HL-60 (cell line): ENCODE measurements around the gene ASCC2.

Experiments used
- DNase-seq, 2 experiments: peaks; one replicate each; pipeline ENCODE4 v3.0.0-alpha.2; 2010 to 2020; ENCODE audit warnings: low read depth in 1 of 2, low spot score in 1 of 2
- H3K27ac ChIP-seq: fragments of 250-450 bp; sonication (Bioruptor Pico); replicated peaks from 2 replicates; pipeline ENCODE4 v1.5.1; 2020; ENCODE audit warnings: mild to moderate bottlenecking, moderate library complexity
- H3K27me3 ChIP-seq: fragments of 250-450 bp; sonication (Bioruptor Pico); 2 replicates; pipeline ENCODE4 v1.5.1; 2021; ENCODE audit warnings: mild to moderate bottlenecking, moderate library complexity; ENCODE audit not compliant: insufficient read depth, poor library complexity, severe bottlenecking
- H3K4me3 ChIP-seq: replicated peaks from 2 replicates; pipeline ENCODE4 v1.5.1; 2011; ENCODE audit warnings: mild to moderate bottlenecking, control low read depth, low read length; ENCODE audit not compliant: insufficient read depth
- GABPA ChIP-seq: IDR thresholded peaks from 2 replicates; pipeline ENCODE4 v1.6.1; 2012; ENCODE audit warnings: low read depth
- POLR2AphosphoS5 ChIP-seq: IDR thresholded peaks from 2 replicates; pipeline ENCODE4 v1.6.1; 2012; ENCODE audit warnings: low read depth
- SPI1 ChIP-seq: IDR thresholded peaks from 2 replicates; pipeline ENCODE4 v1.6.1; 2012; ENCODE audit warnings: low read depth, mild to moderate bottlenecking, borderline replicate concordance
- TF ChIP-seq, protein P1 (sequence below): IDR thresholded peaks from one replicate; pipeline ENCODE4 v1.5.1; 2011; ENCODE audit warnings: low read length, control low read depth, inconsistent platforms; ENCODE audit not compliant: insufficient read depth
- TF ChIP-seq, protein P2 (sequence below): IDR thresholded peaks from 2 replicates; pipeline ENCODE4 v1.6.1; 2012; ENCODE audit warnings: low read depth; ENCODE audit not compliant: insufficient replicate concordance

Gene ASCC2

DNA sequence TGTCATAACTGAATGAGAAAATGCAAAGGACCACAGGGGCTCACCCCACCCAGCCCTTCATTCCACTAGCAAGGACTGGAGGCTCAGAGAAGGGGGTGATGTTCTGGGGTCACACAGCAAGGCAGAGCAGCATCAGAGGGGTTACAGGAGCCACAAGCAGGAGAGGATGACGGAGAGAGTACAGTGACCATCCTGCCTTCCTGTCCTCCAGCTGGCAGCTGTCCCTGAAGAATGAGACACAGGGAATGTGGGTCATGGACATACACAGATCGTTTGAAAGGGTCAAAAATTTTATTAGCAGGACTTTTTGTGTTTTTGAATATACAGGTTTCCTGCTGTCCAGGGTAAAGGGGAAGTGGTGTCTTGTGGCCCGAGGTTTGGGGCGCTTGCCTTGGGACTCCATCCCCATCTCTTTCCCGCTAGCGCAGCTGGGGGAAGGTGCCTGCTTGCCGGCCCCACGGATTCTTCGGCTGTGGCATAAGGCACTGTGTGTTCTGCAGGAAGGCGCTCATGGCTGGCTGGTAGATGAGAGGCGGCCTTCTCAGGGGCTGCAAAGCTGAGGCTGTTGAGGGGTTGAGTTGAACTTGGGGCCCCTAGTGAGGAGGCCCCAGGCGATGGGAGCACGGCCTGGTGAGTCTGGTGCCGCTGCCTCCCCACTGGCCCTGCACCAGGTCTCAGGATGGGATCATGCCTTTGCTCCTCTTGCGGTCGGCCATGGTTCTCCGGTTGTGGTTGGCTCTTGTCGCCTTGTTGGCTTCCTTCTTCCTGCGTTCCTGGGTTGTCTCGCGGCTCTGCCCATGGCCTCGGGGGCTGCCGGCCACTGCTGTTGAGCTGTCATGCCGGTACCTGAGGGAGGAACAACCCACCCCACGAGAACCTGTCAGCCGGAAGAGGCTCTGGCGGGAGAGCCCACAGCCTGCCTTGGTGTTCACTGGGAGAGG is 49.5 kb downstream of the ASCC2 start:
- Histone ChIP-seq H3K27me3 (no peaks in the 10 kb centered on the region), H3K27ac (no peak overlapping the region), H3K4me3 (no peak overlapping the region)
- TF ChIP-seq GABPA (no peak), SPI1 (peak; percentile 67; the same call in 1 of the 2 replicates)
- DNase-seq: peak in 1 of 2 experiments; percentile 37

- Histone ChIP-seq H3K27me3 (no peaks in the 10 kb centered on the region), H3K27ac (no peak overlapping the region), H3K4me3 (no peak overlapping the region)
- no peak for DNase-seq
- TF ChIP-seq, protein P1, sequence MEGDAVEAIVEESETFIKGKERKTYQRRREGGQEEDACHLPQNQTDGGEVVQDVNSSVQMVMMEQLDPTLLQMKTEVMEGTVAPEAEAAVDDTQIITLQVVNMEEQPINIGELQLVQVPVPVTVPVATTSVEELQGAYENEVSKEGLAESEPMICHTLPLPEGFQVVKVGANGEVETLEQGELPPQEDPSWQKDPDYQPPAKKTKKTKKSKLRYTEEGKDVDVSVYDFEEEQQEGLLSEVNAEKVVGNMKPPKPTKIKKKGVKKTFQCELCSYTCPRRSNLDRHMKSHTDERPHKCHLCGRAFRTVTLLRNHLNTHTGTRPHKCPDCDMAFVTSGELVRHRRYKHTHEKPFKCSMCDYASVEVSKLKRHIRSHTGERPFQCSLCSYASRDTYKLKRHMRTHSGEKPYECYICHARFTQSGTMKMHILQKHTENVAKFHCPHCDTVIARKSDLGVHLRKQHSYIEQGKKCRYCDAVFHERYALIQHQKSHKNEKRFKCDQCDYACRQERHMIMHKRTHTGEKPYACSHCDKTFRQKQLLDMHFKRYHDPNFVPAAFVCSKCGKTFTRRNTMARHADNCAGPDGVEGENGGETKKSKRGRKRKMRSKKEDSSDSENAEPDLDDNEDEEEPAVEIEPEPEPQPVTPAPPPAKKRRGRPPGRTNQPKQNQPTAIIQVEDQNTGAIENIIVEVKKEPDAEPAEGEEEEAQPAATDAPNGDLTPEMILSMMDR: no peak
- TF ChIP-seq SPI1: no peak
- TF ChIP-seq, protein P2, sequence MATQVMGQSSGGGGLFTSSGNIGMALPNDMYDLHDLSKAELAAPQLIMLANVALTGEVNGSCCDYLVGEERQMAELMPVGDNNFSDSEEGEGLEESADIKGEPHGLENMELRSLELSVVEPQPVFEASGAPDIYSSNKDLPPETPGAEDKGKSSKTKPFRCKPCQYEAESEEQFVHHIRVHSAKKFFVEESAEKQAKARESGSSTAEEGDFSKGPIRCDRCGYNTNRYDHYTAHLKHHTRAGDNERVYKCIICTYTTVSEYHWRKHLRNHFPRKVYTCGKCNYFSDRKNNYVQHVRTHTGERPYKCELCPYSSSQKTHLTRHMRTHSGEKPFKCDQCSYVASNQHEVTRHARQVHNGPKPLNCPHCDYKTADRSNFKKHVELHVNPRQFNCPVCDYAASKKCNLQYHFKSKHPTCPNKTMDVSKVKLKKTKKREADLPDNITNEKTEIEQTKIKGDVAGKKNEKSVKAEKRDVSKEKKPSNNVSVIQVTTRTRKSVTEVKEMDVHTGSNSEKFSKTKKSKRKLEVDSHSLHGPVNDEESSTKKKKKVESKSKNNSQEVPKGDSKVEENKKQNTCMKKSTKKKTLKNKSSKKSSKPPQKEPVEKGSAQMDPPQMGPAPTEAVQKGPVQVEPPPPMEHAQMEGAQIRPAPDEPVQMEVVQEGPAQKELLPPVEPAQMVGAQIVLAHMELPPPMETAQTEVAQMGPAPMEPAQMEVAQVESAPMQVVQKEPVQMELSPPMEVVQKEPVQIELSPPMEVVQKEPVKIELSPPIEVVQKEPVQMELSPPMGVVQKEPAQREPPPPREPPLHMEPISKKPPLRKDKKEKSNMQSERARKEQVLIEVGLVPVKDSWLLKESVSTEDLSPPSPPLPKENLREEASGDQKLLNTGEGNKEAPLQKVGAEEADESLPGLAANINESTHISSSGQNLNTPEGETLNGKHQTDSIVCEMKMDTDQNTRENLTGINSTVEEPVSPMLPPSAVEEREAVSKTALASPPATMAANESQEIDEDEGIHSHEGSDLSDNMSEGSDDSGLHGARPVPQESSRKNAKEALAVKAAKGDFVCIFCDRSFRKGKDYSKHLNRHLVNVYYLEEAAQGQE: no peak
- TF ChIP-seq GABPA: no peak
- no peak for TF ChIP-seq POLR2AphosphoS5
Observed at GRCh38 chr22:29787371-29787980, 50.6 kb downstream of the ASCC2 start.

GRCh38 chr22:29786031-29786430 is 52.0 kb downstream of the ASCC2 start:
- no peaks in the 10 kb centered on the region for H3K27me3 ChIP-seq
- TF ChIP-seq, protein P2: no peak
- TF ChIP-seq POLR2AphosphoS5: no peak
- no peak for TF ChIP-seq GABPA
- TF ChIP-seq, protein P1: no peak
- TF ChIP-seq SPI1: no peak
- DNase-seq: no peak
- no peak overlapping the region for H3K27ac ChIP-seq
- no peak overlapping the region for H3K4me3 ChIP-seq
